Tibial nerve (tissue), 4 donors: ENCODE measurements around the gene COL9A3. TPM values are rescaled to one million over a fixed set of nuclear protein-coding genes. Genes with fewer than 3 reads are reported as not detected.
"Not testable (repeated sequence)": the region's sequence is repeated elsewhere in the genome, so short reads cannot be mapped to it uniquely, and the experiment has no call there.

Experiments used
- DNase-seq, 2 donors: peaks; one replicate each; pipeline ENCODE4 v3.0.0-alpha.2; 2019; ENCODE audit warnings: low spot score in 2 of 2
- H3K27ac ChIP-seq, 4 donors: fragments of 200-600 bp; sonication (generic) in 3 of 4; one replicate each; pipeline ENCODE4 v1.5.1; 2017 to 2019; ENCODE audit warnings: mild to moderate bottlenecking in 1 of 4
- H3K27me3 ChIP-seq, 2 donors: fragments of 200-600 bp; sonication (generic) in 1 of 2; one replicate each; pipeline versions ENCODE4 v1.5.1 to v1.6.0; 2017 to 2019
- H3K36me3 ChIP-seq, 3 donors: fragments of 200-600 bp; sonication (generic); one replicate each; pipeline ENCODE4 v1.5.1; 2018 to 2019
- H3K4me1 ChIP-seq, 4 donors: fragments of 200-600 bp; sonication (generic) in 3 of 4; one replicate each; pipeline ENCODE4 v1.5.1; 2017 to 2019
- H3K4me3 ChIP-seq, 4 donors: fragments of 200-600 bp; sonication (generic) in 3 of 4; one replicate each; pipeline ENCODE4 v1.5.1; 2017 to 2019; ENCODE audit warnings: mild to moderate bottlenecking in 1 of 4, moderate library complexity in 1 of 4
- H3K9me3 ChIP-seq, 4 donors: fragments of 200-600 bp; sonication (generic) in 3 of 4; one replicate each; pipeline ENCODE4 v1.5.1; 2017 to 2019
- CTCF ChIP-seq, 5 experiments: fragments of 200-600 bp in 3 of 5; fragments of 450-650 bp in 2 of 5; sonication (generic) in 3 of 5; IDR thresholded peaks; one replicate each; pipeline ENCODE4 v1.5.1; 2016 to 2019; ENCODE audit warnings: antibody characterized with exemption in 5 of 5, mild to moderate bottlenecking in 3 of 5, moderate library complexity in 2 of 5
- EP300 ChIP-seq, 2 donors: sonication (generic); formaldehyde crosslinking; IDR thresholded peaks; one replicate each; pipeline ENCODE4 v1.6.1; 2017; ENCODE audit warnings: antibody characterized with exemption in 2 of 2, mild to moderate bottlenecking in 1 of 2
- POLR2A ChIP-seq, 2 donors: fragments of 450-650 bp; IDR thresholded peaks; one replicate each; pipeline ENCODE4 v1.6.1; 2017; ENCODE audit warnings: antibody characterized with exemption in 2 of 2, mild to moderate bottlenecking in 2 of 2, moderate library complexity in 2 of 2
- WGBS, 2 donors: methylation state at CpG; one replicate each; pipeline ENCODE4 v1.1.5; 2018; 5-methylcytosine and 5-hydroxymethylcytosine counted together
- total RNA-seq, 4 donors: library from RNA; depleted of rRNA; stranded (reverse); fragments of >200 nt; gene quantifications; one replicate each; pipeline ENCODE4 v1.1.0, GENCODE V29; 2016

The COL9A3 gene
- total RNA-seq, 4 donors from 2014 or later: 51.3 to 81.2 (median 63.5) TPM

GRCh38 chr20:62849431-62849830 is 32.6 kb downstream of the COL9A3 start:
- H3K9me3 ChIP-seq: no peaks in the 10 kb centered on the region
- H3K27me3 ChIP-seq: no peaks in the 10 kb centered on the region
- H3K36me3 ChIP-seq: peaks cover 0 to 39% (median 0%) of the 10 kb centered on the region in 3 donors
- TF ChIP-seq CTCF (IDR thresholded peaks at IDR 0.05) (no peak), EP300 (IDR thresholded peaks at IDR 0.05) (no peak), POLR2A (IDR thresholded peaks at IDR 0.05) (no peak)
- H3K27ac ChIP-seq: peak overlapping the region in 2 of 4 donors; percentile 75 to 77
- H3K4me3 ChIP-seq: no peak overlapping the region
- DNase-seq: no peak
- peaks cover 0 to 25% (median 0%) of the 10 kb centered on the region in 4 donors for H3K4me1 ChIP-seq

GRCh38 chr20:62850333-62850974 is 33.6 kb downstream of the COL9A3 start:
- DNase-seq: no peak
- WGBS, 2 donors: 54 to 60% methylated on average over 22 of the region's 22 CpGs
- Histone ChIP-seq H3K9me3 (no peaks in the 10 kb centered on the region), H3K27ac (peak overlapping the region; percentile 17 to 77 (median 56)), H3K36me3 (peaks cover 0 to 44% (median 0%) of the 10 kb centered on the region in 3 donors), H3K4me3 (no peak overlapping the region), H3K4me1 (peaks cover 0 to 25% (median 0%) of the 10 kb centered on the region in 4 donors), H3K27me3 (no peaks in the 10 kb centered on the region)
- TF ChIP-seq CTCF (IDR thresholded peaks at IDR 0.05) (peak in 3 of 5 experiments; percentile 32 to 37 (median 34)), EP300 (IDR thresholded peaks at IDR 0.05) (peak in 1 of 2 donors; percentile 43), POLR2A (IDR thresholded peaks at IDR 0.05) (no peak)

- TF ChIP-seq POLR2A (IDR thresholded peaks at IDR 0.05) (no peak), EP300 (IDR thresholded peaks at IDR 0.05) (no peak), CTCF (IDR thresholded peaks at IDR 0.05) (no peak)
- no peak for DNase-seq
- Histone ChIP-seq H3K9me3 (no peaks in the 10 kb centered on the region), H3K4me3 (no peak overlapping the region), H3K27me3 (no peaks in the 10 kb centered on the region), H3K4me1 (peaks cover 0 to 19% (median 0%) of the 10 kb centered on the region in 4 donors), H3K27ac (no peak overlapping the region), H3K36me3 (peaks cover 0 to 56% (median 0%) of the 10 kb centered on the region in 3 donors)
- WGBS, 2 donors: 84 to 95% methylated on average over 4 to 8 of the region's 8 CpGs
These were observed 35.3 kb downstream of the COL9A3 start for GRCh38 chr20:62852196-62852595.

DNA sequence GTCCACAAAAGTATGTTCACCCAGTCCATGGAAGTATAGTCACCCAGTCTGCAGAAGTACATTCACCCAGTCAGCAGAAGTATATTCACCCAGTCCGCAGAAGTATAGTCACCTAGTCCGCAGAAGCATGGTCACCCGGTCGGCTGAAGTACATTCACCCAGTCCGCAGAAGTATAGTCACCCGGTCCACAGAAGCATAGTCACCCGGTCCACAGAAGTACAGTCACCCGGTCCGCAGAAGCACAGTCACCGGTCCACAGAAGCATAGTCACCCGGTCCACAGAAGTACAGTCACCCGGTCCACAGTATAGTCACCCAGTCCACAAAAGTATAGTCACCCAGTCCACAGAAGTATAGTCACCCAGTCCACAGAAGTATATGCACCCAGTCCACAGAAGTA is 36.0 kb downstream of the COL9A3 start:
- H3K4me3 ChIP-seq: no peak overlapping the region
- no peak overlapping the region for H3K27ac ChIP-seq
- WGBS, 2 donors: 90 to 94% methylated on average over 8 to 12 of the region's 12 CpGs
- no peak for DNase-seq
- H3K27me3 ChIP-seq: no peaks in the 10 kb centered on the region
- H3K36me3 ChIP-seq: peaks cover 0 to 59% (median 0%) of the 10 kb centered on the region in 3 donors
- peaks cover 0 to 13% (median 0%) of the 10 kb centered on the region in 4 donors for H3K4me1 ChIP-seq
- TF ChIP-seq POLR2A (IDR thresholded peaks at IDR 0.05): no peak
- no peak for TF ChIP-seq CTCF (IDR thresholded peaks at IDR 0.05)
- no peak for TF ChIP-seq EP300 (IDR thresholded peaks at IDR 0.05)
- H3K9me3 ChIP-seq: no peaks in the 10 kb centered on the region

DNA sequence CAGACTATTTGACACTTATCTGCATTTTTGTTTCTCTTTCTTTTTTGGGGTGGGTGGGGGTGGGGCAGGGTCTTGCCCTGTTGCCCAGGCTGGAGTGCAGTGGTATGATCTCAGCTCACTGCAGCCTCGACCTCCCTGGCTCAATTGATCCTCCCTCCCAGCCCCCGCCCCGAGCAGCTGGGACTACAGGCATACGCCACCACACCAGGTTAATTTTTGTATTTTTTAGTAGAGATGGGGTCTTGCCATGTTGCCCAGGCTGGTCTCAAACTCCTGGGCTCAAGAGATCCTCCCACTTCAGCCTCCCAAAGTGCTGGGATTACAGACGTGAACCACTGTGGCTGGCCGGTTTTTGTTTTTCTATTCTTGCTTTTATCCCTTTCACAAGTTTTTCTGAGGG is 36.5 kb downstream of the COL9A3 start:
- DNase-seq, H3K4me3 ChIP-seq, H3K9me3 ChIP-seq, H3K27ac ChIP-seq, H3K27me3 ChIP-seq: not testable (repeated sequence)
- Histone ChIP-seq H3K36me3 (peaks cover 0 to 63% (median 0%) of the 10 kb centered on the region in 3 donors), H3K4me1 (peaks cover 0 to 10% (median 0%) of the 10 kb centered on the region in 4 donors)
- 87 to 90% methylated on average over 6 of the region's 6 CpGs for WGBS, 2 donors
